Measurements from ENCODE around the gene NOC2L. TPM values are rescaled to one million over a fixed set of nuclear protein-coding genes. Genes with fewer than 3 reads are reported as not detected.
A peak's percentile ranks its signal among the peaks of the same experiment; 100 is the strongest.

The NOC2L gene
- total and polyA plus RNA-seq, 9 of the 15 experiments (the other 6 are each of a cell fraction or from before 2014, with no cell fraction given) = 4.0 to 410 (median 200) TPM

DNA sequence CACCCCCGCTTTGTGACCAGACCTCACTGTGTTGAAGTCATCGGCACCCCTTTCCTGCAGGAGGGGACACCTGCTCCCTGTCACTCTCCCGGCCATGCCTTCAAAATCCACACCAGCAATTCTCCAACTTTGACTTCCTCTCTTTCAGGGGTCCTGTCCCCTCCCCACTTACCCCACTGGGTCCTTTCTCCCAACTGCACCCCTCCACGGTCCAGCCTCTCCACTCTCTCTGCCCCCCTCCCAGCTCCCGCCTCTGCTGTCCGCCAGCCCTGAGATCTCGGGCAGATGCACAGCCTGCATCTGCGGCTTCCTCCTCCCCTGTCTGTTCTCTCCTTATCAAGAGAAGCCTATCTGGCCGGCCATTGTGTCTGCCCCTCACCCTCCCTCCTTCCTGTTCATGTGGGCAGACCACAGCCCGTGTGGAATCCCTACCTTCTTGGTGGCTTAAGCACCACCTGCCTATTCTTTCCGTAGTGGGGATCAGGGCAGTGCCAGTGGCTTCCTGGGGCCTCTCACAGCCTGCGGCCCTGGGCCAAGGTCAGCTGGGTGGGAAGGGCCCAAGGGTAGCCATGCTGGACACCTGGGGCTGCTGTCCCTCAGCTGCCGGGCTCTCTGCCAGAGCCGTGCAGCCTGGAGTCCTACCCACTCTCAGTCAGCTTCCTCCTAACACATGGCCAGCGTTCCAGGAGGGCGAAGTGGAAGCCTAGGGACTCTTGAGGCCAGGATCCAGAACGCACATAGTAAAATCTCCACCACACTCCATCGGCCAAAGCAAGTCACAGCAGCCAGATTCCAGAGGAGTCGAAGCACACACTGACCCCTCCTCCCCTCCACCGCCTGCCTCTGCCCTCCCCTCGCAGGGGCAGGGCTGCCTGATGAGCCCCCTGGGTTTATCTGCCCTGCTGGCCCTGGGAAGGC lies 46.0 kb upstream of the NOC2L start (continued):
- TF ChIP-seq NR1H2 (CRISPR knock-in tag; IDR thresholded peaks at IDR 0.05) (no peak), JUND (IDR thresholded peaks at IDR 0.05; ENCODE audit: borderline replicate concordance, low read depth, low read length) (peak; percentile 23; the same call in 1 of the 2 replicates), JUND (tag; IDR thresholded peaks at IDR 0.05; ENCODE audit: borderline replicate concordance, low read depth, low read length) (peak; percentile 46; the same call in 1 of the 3 replicates), NCOA4 (IDR thresholded peaks at IDR 0.05; ENCODE audit: partially characterized antibody) (no peak), COPS2 (conservative IDR thresholded peaks at IDR 0.05) (no peak), ZNF24 (IDR thresholded peaks at IDR 0.05) (no peak), YBX1 (IDR thresholded peaks at IDR 0.05) (no peak), CEBPB (tag; IDR thresholded peaks at IDR 0.05) (no peak), JUNB (CRISPR knock-in tag; conservative IDR thresholded peaks at IDR 0.05) (no peak), MCM7 (IDR thresholded peaks at IDR 0.05) (no peak), PYGO2 (tag; IDR thresholded peaks at IDR 0.05) (no peak), CREB1 (IDR thresholded peaks at IDR 0.05) (no peak), CREB1 (CRISPR knock-in tag; IDR thresholded peaks at IDR 0.05) (no peak), ETV1 (tag; conservative IDR thresholded peaks at IDR 0.05; ENCODE audit: low read depth) (peak; percentile 85), POLR2A (conservative IDR thresholded peaks at IDR 0.05) (no peak), PRMT5 (CRISPR knock-in tag; IDR thresholded peaks at IDR 0.05) (no peak), ZNF589 (CRISPR knock-in tag; IDR thresholded peaks at IDR 0.05; ENCODE audit: low read depth) (peak; percentile 80; the same call in 1 of the 2 replicates), ZSCAN32 (CRISPR knock-in tag; IDR thresholded peaks at IDR 0.05) (no peak), EHMT2 (IDR thresholded peaks at IDR 0.05) (no peak; the same call in 1 of the 2 replicates), MYC (IDR thresholded peaks at IDR 0.05; ENCODE audit: low read depth, low read length) (no peak), MYC (CRISPR knock-in tag; IDR thresholded peaks at IDR 0.05; ENCODE audit: borderline replicate concordance, low read depth) (0 out of 2 replicates have a peak, but pooled peaks have one; percentile 47), ZBED1 (IDR thresholded peaks at IDR 0.05) (0 out of 2 replicates have a peak, but pooled peaks have one; percentile 37)
- TF ChIP-seq, protein P1, sequence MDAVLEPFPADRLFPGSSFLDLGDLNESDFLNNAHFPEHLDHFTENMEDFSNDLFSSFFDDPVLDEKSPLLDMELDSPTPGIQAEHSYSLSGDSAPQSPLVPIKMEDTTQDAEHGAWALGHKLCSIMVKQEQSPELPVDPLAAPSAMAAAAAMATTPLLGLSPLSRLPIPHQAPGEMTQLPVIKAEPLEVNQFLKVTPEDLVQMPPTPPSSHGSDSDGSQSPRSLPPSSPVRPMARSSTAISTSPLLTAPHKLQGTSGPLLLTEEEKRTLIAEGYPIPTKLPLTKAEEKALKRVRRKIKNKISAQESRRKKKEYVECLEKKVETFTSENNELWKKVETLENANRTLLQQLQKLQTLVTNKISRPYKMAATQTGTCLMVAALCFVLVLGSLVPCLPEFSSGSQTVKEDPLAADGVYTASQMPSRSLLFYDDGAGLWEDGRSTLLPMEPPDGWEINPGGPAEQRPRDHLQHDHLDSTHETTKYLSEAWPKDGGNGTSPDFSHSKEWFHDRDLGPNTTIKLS (IDR thresholded peaks at IDR 0.05; ENCODE audit: borderline replicate concordance, low read depth) = peak; percentile 42; the same call in 1 of the 2 replicates
- TF ChIP-seq, protein P2, sequence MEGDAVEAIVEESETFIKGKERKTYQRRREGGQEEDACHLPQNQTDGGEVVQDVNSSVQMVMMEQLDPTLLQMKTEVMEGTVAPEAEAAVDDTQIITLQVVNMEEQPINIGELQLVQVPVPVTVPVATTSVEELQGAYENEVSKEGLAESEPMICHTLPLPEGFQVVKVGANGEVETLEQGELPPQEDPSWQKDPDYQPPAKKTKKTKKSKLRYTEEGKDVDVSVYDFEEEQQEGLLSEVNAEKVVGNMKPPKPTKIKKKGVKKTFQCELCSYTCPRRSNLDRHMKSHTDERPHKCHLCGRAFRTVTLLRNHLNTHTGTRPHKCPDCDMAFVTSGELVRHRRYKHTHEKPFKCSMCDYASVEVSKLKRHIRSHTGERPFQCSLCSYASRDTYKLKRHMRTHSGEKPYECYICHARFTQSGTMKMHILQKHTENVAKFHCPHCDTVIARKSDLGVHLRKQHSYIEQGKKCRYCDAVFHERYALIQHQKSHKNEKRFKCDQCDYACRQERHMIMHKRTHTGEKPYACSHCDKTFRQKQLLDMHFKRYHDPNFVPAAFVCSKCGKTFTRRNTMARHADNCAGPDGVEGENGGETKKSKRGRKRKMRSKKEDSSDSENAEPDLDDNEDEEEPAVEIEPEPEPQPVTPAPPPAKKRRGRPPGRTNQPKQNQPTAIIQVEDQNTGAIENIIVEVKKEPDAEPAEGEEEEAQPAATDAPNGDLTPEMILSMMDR (IDR thresholded peaks at IDR 0.05 in 2 of 3, conservative IDR thresholded peaks at IDR 0.05 in 1 of 3; ENCODE audit: insufficient read depth in 2 of 3, low read depth in 1 of 3, low read length in 3 of 3) = no peak
- TF ChIP-seq, protein P3, sequence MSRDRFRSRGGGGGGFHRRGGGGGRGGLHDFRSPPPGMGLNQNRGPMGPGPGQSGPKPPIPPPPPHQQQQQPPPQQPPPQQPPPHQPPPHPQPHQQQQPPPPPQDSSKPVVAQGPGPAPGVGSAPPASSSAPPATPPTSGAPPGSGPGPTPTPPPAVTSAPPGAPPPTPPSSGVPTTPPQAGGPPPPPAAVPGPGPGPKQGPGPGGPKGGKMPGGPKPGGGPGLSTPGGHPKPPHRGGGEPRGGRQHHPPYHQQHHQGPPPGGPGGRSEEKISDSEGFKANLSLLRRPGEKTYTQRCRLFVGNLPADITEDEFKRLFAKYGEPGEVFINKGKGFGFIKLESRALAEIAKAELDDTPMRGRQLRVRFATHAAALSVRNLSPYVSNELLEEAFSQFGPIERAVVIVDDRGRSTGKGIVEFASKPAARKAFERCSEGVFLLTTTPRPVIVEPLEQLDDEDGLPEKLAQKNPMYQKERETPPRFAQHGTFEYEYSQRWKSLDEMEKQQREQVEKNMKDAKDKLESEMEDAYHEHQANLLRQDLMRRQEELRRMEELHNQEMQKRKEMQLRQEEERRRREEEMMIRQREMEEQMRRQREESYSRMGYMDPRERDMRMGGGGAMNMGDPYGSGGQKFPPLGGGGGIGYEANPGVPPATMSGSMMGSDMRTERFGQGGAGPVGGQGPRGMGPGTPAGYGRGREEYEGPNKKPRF (IDR thresholded peaks at IDR 0.05; ENCODE audit: low read depth, low read length) = no peak
